ENCODE results near the gene RAB25. TPM values are rescaled to one million over a fixed set of nuclear protein-coding genes. Genes with fewer than 3 reads are reported as not detected.

Gene RAB25
- total RNA-seq, 1 experiment from 2014 or later: not detected

DNA sequence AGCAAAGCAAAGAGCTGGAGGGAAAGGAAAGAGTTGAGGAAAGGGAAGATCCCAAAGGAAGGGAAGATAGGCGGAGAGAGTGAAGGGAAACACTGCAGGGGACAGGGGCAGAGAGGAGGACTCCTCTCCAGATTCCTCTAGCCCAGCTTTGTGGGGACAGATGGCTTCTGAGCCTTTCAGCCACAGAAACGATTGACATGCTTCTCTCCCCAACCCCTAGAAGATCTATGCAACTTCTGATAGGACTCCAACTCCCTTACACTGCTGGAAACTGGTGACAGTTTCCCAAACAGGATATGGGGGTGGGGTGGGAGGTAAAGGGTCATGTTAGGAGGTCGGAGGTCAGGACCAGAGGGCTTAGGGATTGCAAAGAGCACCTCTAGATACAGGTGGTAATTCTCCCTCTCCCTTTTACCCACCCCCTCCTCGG is 14.8 kb downstream of the RAB25 start:
- Histone ChIP-seq H3K27me3 (ENCODE audit: control insufficient read depth, insufficient read depth, low read length) (no peaks in the 10 kb centered on the region), H3K4me3 (ENCODE audit: low read depth in 2 of 2, low read length in 2 of 2) (no peak overlapping the region), H3K4me1 (ENCODE audit: control insufficient read depth, insufficient read depth, low read length) (peaks cover 11% of the 10 kb centered on the region), H3K27ac (ENCODE audit: low read length) (no peak overlapping the region), H3K9me3 (ENCODE audit: control insufficient read depth, insufficient read depth, low read depth, low read length) (no peaks in the 10 kb centered on the region), H3K36me3 (ENCODE audit: control insufficient read depth, insufficient read depth, low read length) (no peaks in the 10 kb centered on the region)
- no TSS peak for BruUV-seq (replicated peaks)
- ATAC-seq (no peak), DNase-seq (ENCODE audit: low read depth, low spot score) (no peak)
- intact Hi-C loops (cut with micrococcal nuclease; ENCODE audit: unreplicated experiment): no loop called here
- CTCF ChIA-PET: no interaction called here
- POLR2A ChIA-PET: interaction anchor here (0.7 kb wide), 1 partner anchor 53 kb away, joined by 3 read pairs; no protein-coding TSS in a partner anchor
- TF ChIP-seq, protein P1, sequence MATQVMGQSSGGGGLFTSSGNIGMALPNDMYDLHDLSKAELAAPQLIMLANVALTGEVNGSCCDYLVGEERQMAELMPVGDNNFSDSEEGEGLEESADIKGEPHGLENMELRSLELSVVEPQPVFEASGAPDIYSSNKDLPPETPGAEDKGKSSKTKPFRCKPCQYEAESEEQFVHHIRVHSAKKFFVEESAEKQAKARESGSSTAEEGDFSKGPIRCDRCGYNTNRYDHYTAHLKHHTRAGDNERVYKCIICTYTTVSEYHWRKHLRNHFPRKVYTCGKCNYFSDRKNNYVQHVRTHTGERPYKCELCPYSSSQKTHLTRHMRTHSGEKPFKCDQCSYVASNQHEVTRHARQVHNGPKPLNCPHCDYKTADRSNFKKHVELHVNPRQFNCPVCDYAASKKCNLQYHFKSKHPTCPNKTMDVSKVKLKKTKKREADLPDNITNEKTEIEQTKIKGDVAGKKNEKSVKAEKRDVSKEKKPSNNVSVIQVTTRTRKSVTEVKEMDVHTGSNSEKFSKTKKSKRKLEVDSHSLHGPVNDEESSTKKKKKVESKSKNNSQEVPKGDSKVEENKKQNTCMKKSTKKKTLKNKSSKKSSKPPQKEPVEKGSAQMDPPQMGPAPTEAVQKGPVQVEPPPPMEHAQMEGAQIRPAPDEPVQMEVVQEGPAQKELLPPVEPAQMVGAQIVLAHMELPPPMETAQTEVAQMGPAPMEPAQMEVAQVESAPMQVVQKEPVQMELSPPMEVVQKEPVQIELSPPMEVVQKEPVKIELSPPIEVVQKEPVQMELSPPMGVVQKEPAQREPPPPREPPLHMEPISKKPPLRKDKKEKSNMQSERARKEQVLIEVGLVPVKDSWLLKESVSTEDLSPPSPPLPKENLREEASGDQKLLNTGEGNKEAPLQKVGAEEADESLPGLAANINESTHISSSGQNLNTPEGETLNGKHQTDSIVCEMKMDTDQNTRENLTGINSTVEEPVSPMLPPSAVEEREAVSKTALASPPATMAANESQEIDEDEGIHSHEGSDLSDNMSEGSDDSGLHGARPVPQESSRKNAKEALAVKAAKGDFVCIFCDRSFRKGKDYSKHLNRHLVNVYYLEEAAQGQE (IDR thresholded peaks at IDR 0.05; ENCODE audit: insufficient read depth in 1 of 2, low read depth in 2 of 2, low read length in 1 of 2): no peak
- no peak for TF ChIP-seq TCF7L2 (IDR thresholded peaks at IDR 0.05; ENCODE audit: low read depth, low read length)
- in situ Hi-C loops (cut with HindIII; ENCODE audit: low pct_unique_long_range_greater_than_20kb, low sequenced_read_pairs): no loop called here

DNA sequence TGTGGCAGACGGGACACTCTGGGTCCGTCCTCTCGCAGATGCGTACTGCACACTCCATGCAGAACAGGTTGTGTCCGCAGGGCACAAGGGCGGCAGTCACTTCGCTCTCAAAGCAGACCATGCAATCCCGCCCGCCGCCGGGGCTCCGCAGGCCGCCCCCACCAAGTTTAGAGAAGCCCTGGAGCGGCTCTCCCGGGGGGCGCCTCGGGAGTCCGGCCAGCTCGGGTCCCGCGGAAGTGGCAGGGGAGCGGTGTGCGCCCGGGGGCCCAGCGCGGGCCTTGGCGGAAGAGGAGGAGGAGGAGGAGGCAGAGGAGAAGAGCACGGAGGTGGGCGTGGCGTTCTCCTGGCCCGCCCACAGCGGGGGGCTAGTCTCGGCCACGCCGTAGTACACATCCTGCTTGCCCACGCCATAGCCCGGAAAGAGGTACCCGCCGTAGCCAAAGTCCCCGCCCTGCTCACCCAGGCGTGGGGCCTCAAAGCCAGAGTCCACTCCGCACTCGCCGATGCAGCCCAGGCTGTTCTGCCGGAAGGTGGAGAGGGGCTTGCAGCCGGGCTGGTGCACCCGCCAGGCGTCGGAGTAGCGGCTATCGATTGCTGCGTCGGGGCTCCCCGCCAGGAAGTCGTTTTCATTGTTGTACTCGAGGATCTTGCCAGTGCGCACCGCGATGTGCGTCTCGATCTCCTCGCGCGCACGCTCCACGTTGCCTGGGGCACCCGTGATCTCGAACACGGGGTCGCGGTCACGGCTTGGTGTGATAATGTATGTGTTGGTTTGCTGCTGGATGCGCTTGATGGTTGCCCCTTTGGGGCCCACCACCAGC is 15.9 kb downstream of the RAB25 start:
- Histone ChIP-seq H3K4me1 (ENCODE audit: control insufficient read depth, insufficient read depth, low read length) (peaks cover 14% of the 10 kb centered on the region), H3K9me3 (ENCODE audit: control insufficient read depth, insufficient read depth, low read depth, low read length) (no peaks in the 10 kb centered on the region), H3K27me3 (ENCODE audit: control insufficient read depth, insufficient read depth, low read length) (no peaks in the 10 kb centered on the region), H3K4me3 (ENCODE audit: low read depth in 2 of 2, low read length in 2 of 2) (no peak overlapping the region), H3K27ac (ENCODE audit: low read length) (no peak overlapping the region), H3K36me3 (ENCODE audit: control insufficient read depth, insufficient read depth, low read length) (no peaks in the 10 kb centered on the region)
- no peak for ATAC-seq
- BruUV-seq (replicated peaks): no TSS peak
- CTCF ChIA-PET: no interaction called here
- intact Hi-C loops (cut with micrococcal nuclease; ENCODE audit: unreplicated experiment) (no loop called here), in situ Hi-C loops (cut with HindIII; ENCODE audit: low pct_unique_long_range_greater_than_20kb, low sequenced_read_pairs) (no loop called here)
- no peak for DNase-seq (ENCODE audit: low read depth, low spot score)
- TF ChIP-seq POLR2AphosphoS5 (IDR thresholded peaks at IDR 0.05; ENCODE audit: low read depth, low read length): no peak
- POLR2A ChIA-PET: no interaction called here

- POLR2A ChIA-PET: no interaction called here
Measured at GRCh38 chr1:156077430-156077760, 16.4 kb downstream of the RAB25 start.

More at GRCh38 chr1:156077430-156077760, 16.4 kb downstream of the RAB25 start:
- Histone ChIP-seq H3K4me3 (ENCODE audit: low read depth in 2 of 2, low read length in 2 of 2) (no peak overlapping the region), H3K27ac (ENCODE audit: low read length) (no peak overlapping the region), H3K36me3 (ENCODE audit: control insufficient read depth, insufficient read depth, low read length) (no peaks in the 10 kb centered on the region; the same call in 1 of the 2 replicates), H3K4me1 (ENCODE audit: control insufficient read depth, insufficient read depth, low read length) (peaks cover 14% of the 10 kb centered on the region), H3K27me3 (ENCODE audit: control insufficient read depth, insufficient read depth, low read length) (no peaks in the 10 kb centered on the region), H3K9me3 (ENCODE audit: control insufficient read depth, insufficient read depth, low read depth, low read length) (no peaks in the 10 kb centered on the region)
- in situ Hi-C loops (cut with HindIII; ENCODE audit: low pct_unique_long_range_greater_than_20kb, low sequenced_read_pairs): no loop called here
- intact Hi-C loops (cut with micrococcal nuclease; ENCODE audit: unreplicated experiment): no loop called here
- no peak for TF ChIP-seq TCF7L2 (IDR thresholded peaks at IDR 0.05; ENCODE audit: low read depth, low read length)
- TF ChIP-seq, protein P2, sequence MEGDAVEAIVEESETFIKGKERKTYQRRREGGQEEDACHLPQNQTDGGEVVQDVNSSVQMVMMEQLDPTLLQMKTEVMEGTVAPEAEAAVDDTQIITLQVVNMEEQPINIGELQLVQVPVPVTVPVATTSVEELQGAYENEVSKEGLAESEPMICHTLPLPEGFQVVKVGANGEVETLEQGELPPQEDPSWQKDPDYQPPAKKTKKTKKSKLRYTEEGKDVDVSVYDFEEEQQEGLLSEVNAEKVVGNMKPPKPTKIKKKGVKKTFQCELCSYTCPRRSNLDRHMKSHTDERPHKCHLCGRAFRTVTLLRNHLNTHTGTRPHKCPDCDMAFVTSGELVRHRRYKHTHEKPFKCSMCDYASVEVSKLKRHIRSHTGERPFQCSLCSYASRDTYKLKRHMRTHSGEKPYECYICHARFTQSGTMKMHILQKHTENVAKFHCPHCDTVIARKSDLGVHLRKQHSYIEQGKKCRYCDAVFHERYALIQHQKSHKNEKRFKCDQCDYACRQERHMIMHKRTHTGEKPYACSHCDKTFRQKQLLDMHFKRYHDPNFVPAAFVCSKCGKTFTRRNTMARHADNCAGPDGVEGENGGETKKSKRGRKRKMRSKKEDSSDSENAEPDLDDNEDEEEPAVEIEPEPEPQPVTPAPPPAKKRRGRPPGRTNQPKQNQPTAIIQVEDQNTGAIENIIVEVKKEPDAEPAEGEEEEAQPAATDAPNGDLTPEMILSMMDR (IDR thresholded peaks at IDR 0.05): no peak
- no peak for TF ChIP-seq POLR2AphosphoS5 (IDR thresholded peaks at IDR 0.05; ENCODE audit: low read depth, low read length)
- TF ChIP-seq, protein P1 (IDR thresholded peaks at IDR 0.05; ENCODE audit: insufficient read depth in 1 of 2, low read depth in 2 of 2, low read length in 1 of 2): no peak
- no peak for TF ChIP-seq SIN3A (IDR thresholded peaks at IDR 0.05; ENCODE audit: borderline replicate concordance, insufficient read depth, low read depth, low read length)
- no peak for ATAC-seq
- BruUV-seq (replicated peaks): no TSS peak
- CTCF ChIA-PET: no interaction called here
- no peak for DNase-seq (ENCODE audit: low read depth, low spot score)
